Testis (tissue), 2 donors: ENCODE data around the gene COQ2.

Experiments used
- CTCF ChIP-seq, 3 experiments: fragments of 450-650 bp in 2 of 3; fragments of 200-600 bp in 1 of 3; sonication (generic) in 1 of 3; IDR thresholded peaks; one replicate each; pipeline ENCODE4 v1.5.1; 2016 to 2019; ENCODE audit warnings: antibody characterized with exemption in 3 of 3, mild to moderate bottlenecking in 2 of 3, moderate library complexity in 1 of 3
- POLR2A ChIP-seq: fragments of 450-650 bp; IDR thresholded peaks from one replicate; pipeline ENCODE4 v1.6.1; 2017; ENCODE audit warnings: antibody characterized with exemption, mild to moderate bottlenecking, moderate library complexity

GRCh38 chr4:83268491-83268890 is 16.1 kb downstream of the COQ2 start:
- TF ChIP-seq CTCF (IDR thresholded peaks at IDR 0.05) (no peak), POLR2A (no peak)
